ENCODE measurements around the gene MYOCD. TPM values are rescaled to one million over a fixed set of nuclear protein-coding genes. Genes with fewer than 3 reads are reported as not detected.

Gene MYOCD
- total and polyA plus RNA-seq, 4 donors = 24.8 to 251 (median 61.4) TPM

- DNase-seq (no peak), ATAC-seq (ENCODE audit: low FRiP score) (no peak)
- Histone ChIP-seq H3K27me3 (ENCODE audit: control insufficient read depth in 1 of 2, insufficient read depth in 2 of 2, low read length in 1 of 2) (no peaks in the 10 kb centered on the region), H3K36me3 (ENCODE audit: control insufficient read depth in 1 of 2, insufficient read depth in 2 of 2, low read length in 1 of 2) (peaks cover 0 to 5% of the 10 kb centered on the region in 2 donors), H3K4me1 (ENCODE audit: control insufficient read depth in 1 of 2, insufficient read depth in 2 of 2, low read length in 2 of 2) (peaks cover 2% of the 10 kb centered on the region in 2 donors), H3K4me3 (ENCODE audit: low read length in 2 of 2) (no peak overlapping the region), H3K9me3 (ENCODE audit: control insufficient read depth, low read length) (no peaks in the 10 kb centered on the region), H3K27ac (ENCODE audit: low read depth in 1 of 2, low read length in 2 of 2) (no peak overlapping the region)
- intact Hi-C loops (cut with DNase I) = no loop called here
Observed at GRCh38 chr17:12709063-12709462, 43.4 kb downstream of the MYOCD start.

GRCh38 chr17:12712415-12712814 lies 46.7 kb downstream of the MYOCD start:
- H3K9me3 ChIP-seq (ENCODE audit: control insufficient read depth, low read length) = no peaks in the 10 kb centered on the region
- no peak overlapping the region for H3K4me3 ChIP-seq (ENCODE audit: low read length in 2 of 2)
- DNase-seq = no peak
- H3K4me1 ChIP-seq (ENCODE audit: control insufficient read depth in 1 of 2, insufficient read depth in 2 of 2, low read length in 2 of 2) = peaks cover 2 to 5% of the 10 kb centered on the region in 2 donors
- H3K27me3 ChIP-seq (ENCODE audit: control insufficient read depth in 1 of 2, insufficient read depth in 2 of 2, low read length in 1 of 2) = no peaks in the 10 kb centered on the region
- 10 to 13% methylated on average over 4 of the region's 4 CpGs for WGBS, 2 donors
- H3K36me3 ChIP-seq (ENCODE audit: control insufficient read depth in 1 of 2, insufficient read depth in 2 of 2, low read length in 1 of 2) = peaks cover 3 to 5% of the 10 kb centered on the region in 2 donors
- peak overlapping the region in 1 of 2 donors; percentile 0 for H3K27ac ChIP-seq (ENCODE audit: low read depth in 1 of 2, low read length in 2 of 2)
- intact Hi-C loops (cut with DNase I) = no loop called here
- peak; percentile 76 for ATAC-seq (ENCODE audit: low FRiP score)

GRCh38 chr17:12712941-12713340 lies 47.3 kb downstream of the MYOCD start:
- 6 to 11% methylated on average over 3 of the region's 3 CpGs for WGBS, 2 donors
- ATAC-seq (ENCODE audit: low FRiP score) (peak; percentile 74), DNase-seq (no peak)
- Histone ChIP-seq H3K27ac (ENCODE audit: low read depth in 1 of 2, low read length in 2 of 2) (peak overlapping the region; percentile 39 to 48), H3K9me3 (ENCODE audit: control insufficient read depth, low read length) (no peaks in the 10 kb centered on the region), H3K4me1 (ENCODE audit: control insufficient read depth in 1 of 2, insufficient read depth in 2 of 2, low read length in 2 of 2) (peaks cover 2 to 6% of the 10 kb centered on the region in 2 donors), H3K27me3 (ENCODE audit: control insufficient read depth in 1 of 2, insufficient read depth in 2 of 2, low read length in 1 of 2) (no peaks in the 10 kb centered on the region), H3K4me3 (ENCODE audit: low read length in 2 of 2) (no peak overlapping the region), H3K36me3 (ENCODE audit: control insufficient read depth in 1 of 2, insufficient read depth in 2 of 2, low read length in 1 of 2) (peaks cover 5 to 6% of the 10 kb centered on the region in 2 donors)
- intact Hi-C loops (cut with DNase I) = no loop called here

- H3K27me3 ChIP-seq (ENCODE audit: control insufficient read depth in 1 of 2, insufficient read depth in 2 of 2, low read length in 1 of 2) = no peaks in the 10 kb centered on the region
- DNase-seq = no peak
- no peaks in the 10 kb centered on the region for H3K9me3 ChIP-seq (ENCODE audit: control insufficient read depth, low read length)
- ATAC-seq (ENCODE audit: low FRiP score) = no peak
- no peak overlapping the region for H3K4me3 ChIP-seq (ENCODE audit: low read length in 2 of 2)
- H3K27ac ChIP-seq (ENCODE audit: low read depth in 1 of 2, low read length in 2 of 2) = peak overlapping the region in 1 of 2 donors; percentile 14
- H3K4me1 ChIP-seq (ENCODE audit: control insufficient read depth in 1 of 2, insufficient read depth in 2 of 2, low read length in 2 of 2) = peaks cover 0 to 4% of the 10 kb centered on the region in 2 donors
- H3K36me3 ChIP-seq (ENCODE audit: control insufficient read depth in 1 of 2, insufficient read depth in 2 of 2, low read length in 1 of 2) = peaks cover 5 to 15% of the 10 kb centered on the region in 2 donors
- WGBS, 2 donors = 95 to 96% methylated on average over 11 of the region's 11 CpGs
- intact Hi-C loops (cut with DNase I) = loop anchor here in 1 of 2 donors (10.0 kb wide), 1 partner anchor 355 kb away; no protein-coding TSS in a partner anchor
Observed at GRCh38 chr17:12719948-12720347, 54.3 kb downstream of the MYOCD start.

GRCh38 chr17:12721581-12721980 lies 55.9 kb downstream of the MYOCD start:
- no peaks in the 10 kb centered on the region for H3K27me3 ChIP-seq (ENCODE audit: control insufficient read depth in 1 of 2, insufficient read depth in 2 of 2, low read length in 1 of 2)
- no peak overlapping the region for H3K27ac ChIP-seq (ENCODE audit: low read depth in 1 of 2, low read length in 2 of 2)
- H3K4me3 ChIP-seq (ENCODE audit: low read length in 2 of 2) = no peak overlapping the region
- H3K9me3 ChIP-seq (ENCODE audit: control insufficient read depth, low read length) = no peaks in the 10 kb centered on the region
- intact Hi-C loops (cut with DNase I) = loop anchor here in 1 of 2 donors (10.0 kb wide), 1 partner anchor 357 kb away; no protein-coding TSS in a partner anchor
- DNase-seq (no peak), ATAC-seq (ENCODE audit: low FRiP score) (no peak)
- peaks cover 5 to 14% of the 10 kb centered on the region in 2 donors for H3K36me3 ChIP-seq (ENCODE audit: control insufficient read depth in 1 of 2, insufficient read depth in 2 of 2, low read length in 1 of 2)
- peaks cover 0 to 4% of the 10 kb centered on the region in 2 donors for H3K4me1 ChIP-seq (ENCODE audit: control insufficient read depth in 1 of 2, insufficient read depth in 2 of 2, low read length in 2 of 2)
- WGBS, 2 donors = 76 to 77% methylated on average over 1 of the region's 1 CpG

- no peaks in the 10 kb centered on the region for H3K9me3 ChIP-seq (ENCODE audit: control insufficient read depth, low read length)
- no peaks in the 10 kb centered on the region for H3K27me3 ChIP-seq (ENCODE audit: control insufficient read depth in 1 of 2, insufficient read depth in 2 of 2, low read length in 1 of 2)
- intact Hi-C loops (cut with DNase I) = loop anchor here in 1 of 2 donors (10.0 kb wide), 1 partner anchor 357 kb away; no protein-coding TSS in a partner anchor
- peaks cover 3 to 13% of the 10 kb centered on the region in 2 donors for H3K36me3 ChIP-seq (ENCODE audit: control insufficient read depth in 1 of 2, insufficient read depth in 2 of 2, low read length in 1 of 2)
- H3K4me1 ChIP-seq (ENCODE audit: control insufficient read depth in 1 of 2, insufficient read depth in 2 of 2, low read length in 2 of 2) = peaks cover 0 to 6% of the 10 kb centered on the region in 2 donors
- DNase-seq = no peak
- peak overlapping the region; percentile 11 to 76 for H3K27ac ChIP-seq (ENCODE audit: low read depth in 1 of 2, low read length in 2 of 2)
- 83 to 86% methylated on average over 5 of the region's 5 CpGs for WGBS, 2 donors
- ATAC-seq (ENCODE audit: low FRiP score) = no peak
- no peak overlapping the region for H3K4me3 ChIP-seq (ENCODE audit: low read length in 2 of 2)
Observed at GRCh38 chr17:12722282-12722681, 56.6 kb downstream of the MYOCD start.

GRCh38 chr17:12726131-12726530 lies 60.4 kb downstream of the MYOCD start:
- WGBS, 2 donors = 84 to 92% methylated on average over 2 of the region's 2 CpGs
- Histone ChIP-seq H3K4me1 (ENCODE audit: control insufficient read depth in 1 of 2, insufficient read depth in 2 of 2, low read length in 2 of 2) (peaks cover 0 to 10% of the 10 kb centered on the region in 2 donors), H3K9me3 (ENCODE audit: control insufficient read depth, low read length) (no peaks in the 10 kb centered on the region), H3K36me3 (ENCODE audit: control insufficient read depth in 1 of 2, insufficient read depth in 2 of 2, low read length in 1 of 2) (peaks cover 0 to 11% of the 10 kb centered on the region in 2 donors), H3K27ac (ENCODE audit: low read depth in 1 of 2, low read length in 2 of 2) (peak overlapping the region in 1 of 2 donors; percentile 28), H3K4me3 (ENCODE audit: low read length in 2 of 2) (no peak overlapping the region), H3K27me3 (ENCODE audit: control insufficient read depth in 1 of 2, insufficient read depth in 2 of 2, low read length in 1 of 2) (no peaks in the 10 kb centered on the region)
- intact Hi-C loops (cut with DNase I) = loop anchor here in 1 of 2 donors (5.0 to 10.0 kb wide), 2 partner anchors 34 to 361 kb away; no protein-coding TSS in a partner anchor
- DNase-seq (no peak), ATAC-seq (ENCODE audit: low FRiP score) (no peak)

- ATAC-seq (ENCODE audit: low FRiP score) = no peak
- Histone ChIP-seq H3K27me3 (ENCODE audit: control insufficient read depth in 1 of 2, insufficient read depth in 2 of 2, low read length in 1 of 2) (no peaks in the 10 kb centered on the region), H3K27ac (ENCODE audit: low read depth in 1 of 2, low read length in 2 of 2) (peak overlapping the region; percentile 60 to 75), H3K4me3 (ENCODE audit: low read length in 2 of 2) (no peak overlapping the region), H3K9me3 (ENCODE audit: control insufficient read depth, low read length) (no peaks in the 10 kb centered on the region), H3K36me3 (ENCODE audit: control insufficient read depth in 1 of 2, insufficient read depth in 2 of 2, low read length in 1 of 2) (peaks cover 0 to 9% of the 10 kb centered on the region in 2 donors), H3K4me1 (ENCODE audit: control insufficient read depth in 1 of 2, insufficient read depth in 2 of 2, low read length in 2 of 2) (peaks cover 0 to 11% of the 10 kb centered on the region in 2 donors)
- DNase-seq = no peak
- WGBS, 2 donors = 76 to 77% methylated on average over 6 of the region's 6 CpGs
- intact Hi-C loops (cut with DNase I) = loop anchor here in 1 of 2 donors (5.0 to 10.0 kb wide), 2 partner anchors 35 to 362 kb away; no protein-coding TSS in a partner anchor
Observed at GRCh38 chr17:12727076-12727760, 61.5 kb downstream of the MYOCD start.
